SU-DHL-6 (cell line): Measurements from ENCODE around the gene CAPZA2.

ENCODE experiments used
- H2AFZ ChIP-seq: fragments of 200-600 bp; sonication (generic); 2 replicates; pipeline ENCODE4 v1.6.1; 2014; ENCODE audit warnings: low read depth, mild to moderate bottlenecking, moderate library complexity, mixed read lengths, antibody characterized with exemption, low read length; ENCODE audit not compliant: severe bottlenecking
- H3F3A ChIP-seq: fragments of 200-600 bp; shearing (Covaris generic); 2 replicates; pipeline ENCODE4 v1.6.0; 2016; ENCODE audit warnings: antibody characterized with exemption, mild to moderate bottlenecking; ENCODE audit not compliant: insufficient read depth
- H3K27ac ChIP-seq: fragments of 200-600 bp; sonication (generic); 2 replicates; pipeline ENCODE4 v1.5.1; 2016; ENCODE audit warnings: low read depth, mild to moderate bottlenecking, low read length, moderate library complexity, mixed read lengths
- H3K27me3 ChIP-seq: fragments of 200-600 bp; sonication (generic), shearing (Covaris generic); 2 replicates; pipeline ENCODE4 v1.6.0; 2014; ENCODE audit warnings: mild to moderate bottlenecking, low read length
- H3K36me3 ChIP-seq: fragments of 200-600 bp; sonication (generic); 2 replicates; pipeline ENCODE4 v1.6.1; 2014; ENCODE audit warnings: mild to moderate bottlenecking, low read length, mixed read lengths
- H3K4me2 ChIP-seq: fragments of 300-600, 200-600 bp; shearing (Covaris generic), sonication (generic); 2 replicates; pipeline ENCODE4 v1.6.0; 2014; ENCODE audit warnings: low read length, low read depth, mild to moderate bottlenecking; ENCODE audit not compliant: poor library complexity, severe bottlenecking
- H3K4me3 ChIP-seq: fragments of 200-600 bp; sonication (generic); 2 replicates; pipeline ENCODE4 v1.5.1; 2014; ENCODE audit warnings: antibody characterized with exemption, low read length, mild to moderate bottlenecking, mixed read lengths; ENCODE audit not compliant: insufficient read depth, poor library complexity, severe bottlenecking
- H3K79me2 ChIP-seq: fragments of 200-600 bp; sonication (generic); 2 replicates; pipeline ENCODE4 v1.6.1; 2014; ENCODE audit warnings: mild to moderate bottlenecking, low read length, moderate library complexity; ENCODE audit not compliant: insufficient read depth
- H3K9ac ChIP-seq: fragments of 200-600 bp; sonication (generic); 2 replicates; pipeline ENCODE4 v1.7.0; 2014; ENCODE audit warnings: mild to moderate bottlenecking, low read length
- H3K9me2 ChIP-seq: fragments of 200-600 bp; sonication (generic); replicated peaks from 2 replicates; pipeline ENCODE4 v1.6.1; 2014; ENCODE audit warnings: low read length; ENCODE audit not compliant: insufficient read depth
- H3K9me3 ChIP-seq: fragments of 200-600 bp; sonication (generic); 2 replicates; pipeline ENCODE4 v1.6.1; 2014; ENCODE audit warnings: low read length, mixed read lengths; ENCODE audit not compliant: insufficient read depth
- H4K20me1 ChIP-seq: fragments of 200-600 bp; sonication (generic); 2 replicates; pipeline ENCODE4 v1.6.1; 2014; ENCODE audit warnings: low read depth, mild to moderate bottlenecking, antibody characterized with exemption, low read length, moderate library complexity, mixed read lengths
- CTCF ChIP-seq: fragments of 200-600 bp; sonication (generic); IDR thresholded peaks from one replicate; pipeline ENCODE4 v1.5.1; 2017; ENCODE audit warnings: antibody characterized with exemption, mild to moderate bottlenecking, low read length, moderate library complexity; ENCODE audit not compliant: insufficient read depth, poor library complexity, severe bottlenecking
- EZH2phosphoT487 ChIP-seq: fragments of 200-600 bp; sonication (generic), shearing (Covaris generic); conservative IDR thresholded peaks from 2 replicates; pipeline ENCODE4 v1.6.1; 2018; ENCODE audit warnings: mild to moderate bottlenecking, antibody characterized with exemption, low read length, moderate library complexity, mixed read lengths

Gene CAPZA2

GRCh38 chr7:116948934-116949333, 86.5 kb downstream of the CAPZA2 start:
- H3K27me3 ChIP-seq: no peaks in the 10 kb centered on the region
- H3K9ac ChIP-seq: no peak overlapping the region

GRCh38 chr7:116949941-116950801, 87.8 kb downstream of the CAPZA2 start:
- H3F3A ChIP-seq: peaks cover 6% of the 10 kb centered on the region; the same call in 1 of the 2 replicates
- H3K9ac ChIP-seq: no peak overlapping the region
- no peak overlapping the region for H2AFZ ChIP-seq
- H3K9me2 ChIP-seq: no peaks in the 10 kb centered on the region
- no peaks in the 10 kb centered on the region for H3K79me2 ChIP-seq
- H4K20me1 ChIP-seq: no peaks in the 10 kb centered on the region
- no peaks in the 10 kb centered on the region for H3K9me3 ChIP-seq
- H3K4me3 ChIP-seq: no peak overlapping the region
- no peak overlapping the region for H3K27ac ChIP-seq
- no peak overlapping the region for H3K4me2 ChIP-seq
- no peaks in the 10 kb centered on the region for H3K27me3 ChIP-seq
- H3K36me3 ChIP-seq: no peaks in the 10 kb centered on the region
- TF ChIP-seq EZH2phosphoT487: no peak

More at GRCh38 chr7:116948934-116949333, 86.5 kb downstream of the CAPZA2 start:
- TF ChIP-seq EZH2phosphoT487: no peak
- no peak for TF ChIP-seq CTCF
- no peaks in the 10 kb centered on the region for H3K9me2 ChIP-seq
- H3K9me3 ChIP-seq: no peaks in the 10 kb centered on the region
- H3K4me2 ChIP-seq: no peak overlapping the region
- H2AFZ ChIP-seq: no peak overlapping the region
- no peaks in the 10 kb centered on the region for H3F3A ChIP-seq
- no peak overlapping the region for H3K27ac ChIP-seq
- no peaks in the 10 kb centered on the region for H4K20me1 ChIP-seq
- no peaks in the 10 kb centered on the region for H3K36me3 ChIP-seq
- H3K4me3 ChIP-seq: no peak overlapping the region
- H3K79me2 ChIP-seq: no peaks in the 10 kb centered on the region

DNA sequence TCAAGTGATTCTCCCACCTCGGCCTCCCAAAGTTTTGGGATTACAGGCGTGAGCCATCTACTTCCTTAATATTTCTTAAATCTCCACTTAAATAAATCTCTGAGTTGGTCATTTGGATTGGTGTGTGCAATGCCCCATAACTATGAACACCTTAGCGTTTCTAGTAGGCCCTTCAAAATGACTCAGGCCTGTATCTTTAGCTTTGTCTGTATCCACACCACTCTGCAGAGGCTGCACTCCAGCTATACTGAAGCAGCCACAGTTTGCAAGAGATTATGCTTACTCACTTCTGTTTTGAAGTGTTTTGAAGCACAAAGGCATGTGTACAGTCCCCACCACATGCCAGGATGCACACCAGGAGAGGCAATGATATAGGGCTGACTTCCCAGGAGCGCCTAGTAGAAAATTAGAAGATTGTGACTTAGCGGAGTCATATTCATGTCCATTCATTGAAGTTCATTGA, 88.5 kb downstream of the CAPZA2 start:
- TF ChIP-seq CTCF (no peak), EZH2phosphoT487 (no peak)
- no peak overlapping the region for H3K4me2 ChIP-seq
- H3K36me3 ChIP-seq: no peaks in the 10 kb centered on the region; the same call in 1 of the 2 replicates
- no peak overlapping the region for H3K4me3 ChIP-seq
- peaks cover 9% of the 10 kb centered on the region; the same call in 1 of the 2 replicates for H3F3A ChIP-seq
- H4K20me1 ChIP-seq: no peaks in the 10 kb centered on the region
- H3K9ac ChIP-seq: no peak overlapping the region
- no peaks in the 10 kb centered on the region for H3K9me2 ChIP-seq
- H2AFZ ChIP-seq: no peak overlapping the region
- H3K79me2 ChIP-seq: no peaks in the 10 kb centered on the region
- no peak overlapping the region for H3K27ac ChIP-seq
- no peaks in the 10 kb centered on the region for H3K9me3 ChIP-seq
- H3K27me3 ChIP-seq: no peaks in the 10 kb centered on the region
